GM20431 (cell line): ENCODE results near the gene TEKT5.
"Not testable (repeated sequence)": the region's sequence is repeated elsewhere in the genome, so short reads cannot be mapped to it uniquely, and the experiment has no call there.

ENCODE experiments used
- in situ Hi-C: fragments of 300-500 bp; cut with MseI, MboI; formaldehyde crosslinking; loops from one replicate; pipeline ENCODE4 v1.15.0; 2020; ENCODE audit warnings: low sequenced_read_pairs; ENCODE audit not compliant: unreplicated experiment

The TEKT5 gene

GRCh38 chr16:10641555-10641952 is 53.2 kb downstream of the TEKT5 start:
- in situ Hi-C loops = no loop called here

GRCh38 chr16:10640934-10641333 is 53.8 kb downstream of the TEKT5 start:
- in situ Hi-C loops = no loop called here

- in situ Hi-C loops = no loop called here
These were observed 56.6 kb downstream of the TEKT5 start for GRCh38 chr16:10638101-10638500.

- in situ Hi-C loops = no loop called here
These were observed 57.2 kb downstream of the TEKT5 start for GRCh38 chr16:10637337-10638037.

- in situ Hi-C loops = no loop called here
These were observed 59.2 kb downstream of the TEKT5 start for GRCh38 chr16:10635365-10636021.

- in situ Hi-C loops = not testable (repeated sequence)
These were observed 61.3 kb downstream of the TEKT5 start for GRCh38 chr16:10633429-10633828.

GRCh38 chr16:10631886-10632285 is 62.8 kb downstream of the TEKT5 start:
- in situ Hi-C loops = no loop called here

GRCh38 chr16:10629592-10629963 is 65.2 kb downstream of the TEKT5 start:
- in situ Hi-C loops = no loop called here

GRCh38 chr16:10625595-10626357 is 69.0 kb downstream of the TEKT5 start:
- in situ Hi-C loops = no loop called here

- in situ Hi-C loops = no loop called here
These were observed 70.2 kb downstream of the TEKT5 start for GRCh38 chr16:10624527-10624926.

GRCh38 chr16:10623059-10623458 is 71.7 kb downstream of the TEKT5 start:
- in situ Hi-C loops = no loop called here

- in situ Hi-C loops = no loop called here
These were observed 72.5 kb downstream of the TEKT5 start for GRCh38 chr16:10622036-10622921.

- in situ Hi-C loops = not testable (repeated sequence)
These were observed 73.3 kb downstream of the TEKT5 start for GRCh38 chr16:10621216-10621949.

- in situ Hi-C loops = no loop called here
These were observed 74.6 kb downstream of the TEKT5 start for GRCh38 chr16:10620120-10620519.

GRCh38 chr16:10619271-10619849 is 75.4 kb downstream of the TEKT5 start:
- in situ Hi-C loops = no loop called here

- in situ Hi-C loops = no loop called here
These were observed 76.0 kb downstream of the TEKT5 start for GRCh38 chr16:10618710-10619209.

GRCh38 chr16:10617662-10618420 is 76.9 kb downstream of the TEKT5 start:
- in situ Hi-C loops = no loop called here
